Left lung (tissue), 10 donors: Measurements from ENCODE around the gene ARPP19. TPM values are rescaled to one million over a fixed set of nuclear protein-coding genes. Genes with fewer than 3 reads are reported as not detected.
"Not testable (repeated sequence)": the region's sequence is repeated elsewhere in the genome, so short reads cannot be mapped to it uniquely, and the experiment has no call there.

Source experiments
- ATAC-seq: fragments of 200-7000 bp; cut with Tn5 transposase; one replicate; pipeline ENCODE4 v1.9.1; 2020; ENCODE audit warnings: moderate library complexity
- DNase-seq, 4 donors: peaks; one replicate each; pipeline ENCODE4 v3.0.0-alpha.2; 2013 to 2020
- H3K27ac ChIP-seq, 2 donors: fragments of 200-600 bp; sonication (generic) in 1 of 2; one replicate each; pipeline versions ENCODE4 v1.5.0 to v1.8.0; 2020 to 2021
- H3K27me3 ChIP-seq, 2 donors: fragments of 200-600 bp; sonication (generic) in 1 of 2; one replicate each; pipeline versions ENCODE4 v1.5.0 to v1.8.0; 2020 to 2021
- H3K36me3 ChIP-seq, 2 donors: fragments of 200-600 bp; sonication (generic) in 1 of 2; one replicate each; pipeline versions ENCODE4 v1.5.0 to v1.8.0; 2020 to 2021
- H3K4me1 ChIP-seq, 2 donors: fragments of 200-600 bp; one replicate each; pipeline ENCODE4 v1.8.0; 2021
- H3K4me3 ChIP-seq, 2 donors: fragments of 200-600 bp; sonication (generic) in 1 of 2; one replicate each; pipeline versions ENCODE4 v1.5.0 to v1.8.0; 2020 to 2021; ENCODE audit warnings: mild to moderate bottlenecking in 1 of 2
- H3K9me3 ChIP-seq, 2 donors: fragments of 200-600 bp; sonication (generic) in 1 of 2; one replicate each; pipeline versions ENCODE4 v1.5.0 to v1.8.0; 2020 to 2021
- CTCF ChIP-seq, 2 donors: fragments of 200-600 bp; sonication (generic) in 1 of 2; IDR thresholded peaks; one replicate each; pipeline versions ENCODE4 v1.5.0 to v1.8.0; 2021; ENCODE audit warnings: antibody characterized with exemption in 2 of 2
- intact Hi-C, 2 donors: fragments of 100-400 bp; cut with DNase I; formaldehyde crosslinking; loops; one replicate each; pipeline versions ENCODE4 v1.11.2 to v1.14.2; 2022
- polyA plus RNA-seq, 6 donors: library from polyadenylated mRNA; unstranded; fragments of 120-200 nt; gene quantifications; one replicate each; pipeline ENCODE4 v1.2.1, GENCODE V29; 2013; ENCODE audit not compliant: insufficient read length in 6 of 6
- total RNA-seq, 2 donors: library from RNA; stranded (reverse); fragmentation: NEBNext Ultra II Directional; extraction: Animal tissue kit (Norgen Biotek cat#: 25700); gene quantifications; one replicate each; pipeline ENCODE4 v1.2.1, GENCODE V29; 2021
- donor health status: DM: no; HTN: yes; CAD: no.
- donor health status: DM: no; HTN: no; CAD: no.

Gene ARPP19
- total and polyA plus RNA-seq, 8 donors, result 96.3 to 158 (median 110) TPM

- no peak for ATAC-seq
- TF ChIP-seq CTCF (IDR thresholded peaks at IDR 0.05), result no peak
- intact Hi-C loops, result no loop called here
Measured at GRCh38 chr15:52515343-52515742, 53.5 kb downstream of the ARPP19 start.

GRCh38 chr15:52514482-52514881, 54.3 kb downstream of the ARPP19 start:
- H3K4me1 ChIP-seq, result peaks cover 0 to 14% of the 10 kb centered on the region in 2 donors
- no peaks in the 10 kb centered on the region for H3K36me3 ChIP-seq
- intact Hi-C loops, result no loop called here
- no peaks in the 10 kb centered on the region for H3K27me3 ChIP-seq
- TF ChIP-seq CTCF (IDR thresholded peaks at IDR 0.05), result no peak
- DNase-seq (no peak), ATAC-seq (no peak)
- H3K27ac ChIP-seq, result no peak overlapping the region
- no peak overlapping the region for H3K4me3 ChIP-seq
- H3K9me3 ChIP-seq, result no peaks in the 10 kb centered on the region

More at GRCh38 chr15:52515343-52515742, 53.5 kb downstream of the ARPP19 start:
- H3K9me3 ChIP-seq, result no peaks in the 10 kb centered on the region
- no peak overlapping the region for H3K4me3 ChIP-seq
- H3K36me3 ChIP-seq, result no peaks in the 10 kb centered on the region
- no peak overlapping the region for H3K27ac ChIP-seq
- no peak for DNase-seq
- H3K4me1 ChIP-seq, result peaks cover 0 to 17% of the 10 kb centered on the region in 2 donors
- H3K27me3 ChIP-seq, result no peaks in the 10 kb centered on the region

- H3K4me3 ChIP-seq, ATAC-seq, H3K27me3 ChIP-seq, H3K9me3 ChIP-seq, intact Hi-C loops, DNase-seq, H3K36me3 ChIP-seq, H3K27ac ChIP-seq, H3K4me1 ChIP-seq: not testable (repeated sequence)
Measured at GRCh38 chr15:52512869-52513268, 56.0 kb downstream of the ARPP19 start.

GRCh38 chr15:52511084-52511483, 57.7 kb downstream of the ARPP19 start:
- DNase-seq (no peak), ATAC-seq (no peak)
- no peaks in the 10 kb centered on the region for H3K4me1 ChIP-seq
- no peak overlapping the region for H3K4me3 ChIP-seq
- intact Hi-C loops, result no loop called here
- no peaks in the 10 kb centered on the region for H3K27me3 ChIP-seq
- TF ChIP-seq CTCF (IDR thresholded peaks at IDR 0.05), result no peak
- no peaks in the 10 kb centered on the region for H3K36me3 ChIP-seq
- no peak overlapping the region for H3K27ac ChIP-seq
- no peaks in the 10 kb centered on the region for H3K9me3 ChIP-seq

GRCh38 chr15:52509500-52510245, 59.2 kb downstream of the ARPP19 start:
- intact Hi-C loops, result no loop called here
- DNase-seq (no peak), ATAC-seq (no peak)
- TF ChIP-seq CTCF (IDR thresholded peaks at IDR 0.05), result no peak
- H3K4me1 ChIP-seq, result peaks cover 0 to 9% of the 10 kb centered on the region in 2 donors
- H3K9me3 ChIP-seq, result no peaks in the 10 kb centered on the region
- no peaks in the 10 kb centered on the region for H3K36me3 ChIP-seq
- H3K27ac ChIP-seq, result no peak overlapping the region
- no peak overlapping the region for H3K4me3 ChIP-seq
- H3K27me3 ChIP-seq, result no peaks in the 10 kb centered on the region

GRCh38 chr15:52506549-52506948, 62.3 kb downstream of the ARPP19 start:
- peaks cover 0 to 17% of the 10 kb centered on the region in 2 donors for H3K4me1 ChIP-seq
- no peaks in the 10 kb centered on the region for H3K36me3 ChIP-seq
- DNase-seq (no peak), ATAC-seq (no peak)
- H3K9me3 ChIP-seq, result no peaks in the 10 kb centered on the region
- H3K27ac ChIP-seq, result no peak overlapping the region
- H3K27me3 ChIP-seq, result no peaks in the 10 kb centered on the region
- H3K4me3 ChIP-seq, result no peak overlapping the region
- TF ChIP-seq CTCF (IDR thresholded peaks at IDR 0.05), result no peak
- intact Hi-C loops, result no loop called here
